Pancreas (tissue), 10 donors: ENCODE measurements around the gene CCT5. TPM values are rescaled to one million over a fixed set of nuclear protein-coding genes. Genes with fewer than 3 reads are reported as not detected.

Source experiments
- ATAC-seq, 4 donors: fragments of 200-7000 bp; cut with Tn5 transposase; one replicate each; pipeline versions ENCODE4 v1.8.0 to v1.9.1; 2020; ENCODE audit warnings: mild to moderate bottlenecking in 4 of 4, moderate library complexity in 4 of 4
- DNase-seq, 6 donors: peaks; one replicate each; pipeline ENCODE4 v3.0.0-alpha.2; 2020
- FAIRE-seq: peaks from 2 replicates; lab custom pipeline; 2012; peaks lifted over from hg19 to GRCh38; lab: Jason Lieb, UNC
- H3K27ac ChIP-seq, 4 donors: fragments of 200-600 bp; sonication (generic); 1 replicate in 3 of 4; 2 replicates in 1 of 4; pipeline versions ENCODE4 v1.5.0 to v1.8.0; 2020
- H3K27me3 ChIP-seq, 4 donors: fragments of 200-600 bp; one replicate each; pipeline ENCODE4 v1.8.0; 2021
- H3K36me3 ChIP-seq, 3 donors: fragments of 200-600 bp; sonication (generic) in 1 of 3; one replicate each; pipeline versions ENCODE4 v1.5.0 to v1.8.0; 2020 to 2021
- H3K4me1 ChIP-seq, 3 donors: fragments of 200-600 bp; one replicate each; pipeline ENCODE4 v1.8.0; 2021
- H3K4me3 ChIP-seq, 4 donors: fragments of 200-600 bp; sonication (generic) in 2 of 4; one replicate each; pipeline versions ENCODE4 v1.5.0 to v1.8.0; 2020 to 2021
- H3K9me3 ChIP-seq, 4 donors: fragments of 200-600 bp; one replicate each; pipeline ENCODE4 v1.8.0; 2021
- CTCF ChIP-seq, 4 donors: fragments of 200-600 bp; sonication (generic) in 3 of 4; IDR thresholded peaks; one replicate each; pipeline versions ENCODE4 v1.5.0 to v1.8.0; 2021; ENCODE audit warnings: antibody characterized with exemption in 4 of 4
- WGBS, 2 donors: extraction: QIAGEN DNeasy Blood & Tissue Kit; methylation state at CpG; one replicate each; pipeline ENCODE4 v1.1.7; 2013; 5-methylcytosine and 5-hydroxymethylcytosine counted together
- intact Hi-C, 3 donors: fragments of 100-400 bp; cut with DNase I; formaldehyde crosslinking; loops; one replicate each; pipeline versions ENCODE4 v1.11.1 to v1.14.2; 2022
- polyA plus RNA-seq, 2 donors: library from polyadenylated mRNA; stranded (reverse); fragments of 200-250 nt; gene quantifications; one replicate each; pipeline ENCODE4 v1.2.3, GENCODE V29; 2013
- total RNA-seq, 6 donors: library from RNA; stranded (reverse); fragmentation: NEBNext Ultra II Directional in 4 of 6; extraction: Animal tissue kit (Norgen Biotek cat#: 25700) in 4 of 6; gene quantifications; one replicate each; pipeline versions ENCODE4 v1.2.1 to v1.2.4, GENCODE V29; 2021 to 2023
- donor health status: healthy with polysubstance abuse.
- donor health status: DM: no; HTN: no; CAD: no; lungs with moderate emphysema.
- donor health status: DM: no; HTN: no; CAD: no.
- donor health status: control.
- donor health status: control.
- donor health status: Bipolar disorder and iron deficiency.
- donor health status: DM: yes; HTN: yes; CAD: no.
- donor health status: DM: no; HTN: no; CAD: no.
- donor health status: DM: no; HTN: no; CAD: no.
- donor health status: DM: yes; HTN: yes; CAD: no.

The CCT5 gene
- total and polyA plus RNA-seq, 8 donors: 33.7 to 75.6 (median 60.0) TPM

GRCh38 chr5:10265245-10266109 is 15.4 kb downstream of the CCT5 start:
- intact Hi-C loops: no loop called here
- DNase-seq: no peak
- H3K27ac ChIP-seq: no peak overlapping the region
- no peaks in the 10 kb centered on the region for H3K9me3 ChIP-seq
- no peak for TF ChIP-seq CTCF (IDR thresholded peaks at IDR 0.05)
- peaks cover 0 to 47% (median 21%) of the 10 kb centered on the region in 3 donors for H3K36me3 ChIP-seq
- WGBS, 2 donors: 64 to 67% methylated on average over 6 of the region's 6 CpGs
- no peaks in the 10 kb centered on the region for H3K4me1 ChIP-seq
- no peak overlapping the region for H3K4me3 ChIP-seq
- H3K27me3 ChIP-seq: no peaks in the 10 kb centered on the region
- no peak for ATAC-seq
- FAIRE-seq: no peak

GRCh38 chr5:10266137-10266536 is 16.1 kb downstream of the CCT5 start:
- no peak for FAIRE-seq
- H3K4me1 ChIP-seq: no peaks in the 10 kb centered on the region
- TF ChIP-seq CTCF (IDR thresholded peaks at IDR 0.05): no peak
- 74 to 80% methylated on average over 4 of the region's 4 CpGs for WGBS, 2 donors
- H3K9me3 ChIP-seq: no peaks in the 10 kb centered on the region
- no peaks in the 10 kb centered on the region for H3K27me3 ChIP-seq
- no peak overlapping the region for H3K4me3 ChIP-seq
- no peak for ATAC-seq
- peaks cover 0 to 40% (median 19%) of the 10 kb centered on the region in 3 donors for H3K36me3 ChIP-seq
- intact Hi-C loops: no loop called here
- DNase-seq: no peak
- no peak overlapping the region for H3K27ac ChIP-seq

- intact Hi-C loops: no loop called here
- no peaks in the 10 kb centered on the region for H3K27me3 ChIP-seq
- no peaks in the 10 kb centered on the region for H3K4me1 ChIP-seq
- no peak overlapping the region for H3K4me3 ChIP-seq
- no peak for ATAC-seq
- H3K27ac ChIP-seq: no peak overlapping the region
- no peak for DNase-seq
- TF ChIP-seq CTCF (IDR thresholded peaks at IDR 0.05): no peak
- no peak for FAIRE-seq
- peaks cover 0 to 33% (median 13%) of the 10 kb centered on the region in 3 donors for H3K36me3 ChIP-seq
- no peaks in the 10 kb centered on the region for H3K9me3 ChIP-seq
- WGBS, 2 donors: 67 to 73% methylated on average over 4 of the region's 4 CpGs
Measured at GRCh38 chr5:10266839-10267238, 16.8 kb downstream of the CCT5 start.

GRCh38 chr5:10268100-10268499 is 18.0 kb downstream of the CCT5 start:
- no peaks in the 10 kb centered on the region for H3K27me3 ChIP-seq
- intact Hi-C loops: no loop called here
- ATAC-seq (no peak), FAIRE-seq (no peak), DNase-seq (no peak)
- no peak for TF ChIP-seq CTCF (IDR thresholded peaks at IDR 0.05)
- H3K4me1 ChIP-seq: no peaks in the 10 kb centered on the region
- H3K9me3 ChIP-seq: no peaks in the 10 kb centered on the region
- H3K27ac ChIP-seq: no peak overlapping the region
- H3K36me3 ChIP-seq: peaks cover 0 to 20% (median 13%) of the 10 kb centered on the region in 3 donors
- 95 to 98% methylated on average over 10 of the region's 10 CpGs for WGBS, 2 donors
- no peak overlapping the region for H3K4me3 ChIP-seq
